PC-3 (cell line): ENCODE measurements around the gene ARHGAP15.

ENCODE experiments used
- EZH2 ChIP-seq: fragments of 300-600 bp; sonication (generic); IDR thresholded peaks from one replicate; pipeline ENCODE4 v1.6.1; 2017; ENCODE audit warnings: antibody characterized with exemption, mild to moderate bottlenecking, low read length; ENCODE audit not compliant: unreplicated experiment
- EZH2phosphoT487 ChIP-seq: fragments of 300-600 bp; sonication (generic); IDR thresholded peaks from 2 replicates; pipeline ENCODE4 v1.6.1; 2018; ENCODE audit warnings: mild to moderate bottlenecking, antibody characterized with exemption, low read length, borderline replicate concordance
- TF ChIP-seq, protein P1 (sequence below): fragments of 300-600 bp; sonication (generic); conservative IDR thresholded peaks from 2 replicates; pipeline ENCODE4 v1.5.1; 2017; ENCODE audit warnings: antibody characterized with exemption, low read depth, mild to moderate bottlenecking, low read length

GRCh38 chr2:143255086-143255485, 125.9 kb downstream of the ARHGAP15 start:
- no peak for TF ChIP-seq EZH2
- TF ChIP-seq, protein P1, sequence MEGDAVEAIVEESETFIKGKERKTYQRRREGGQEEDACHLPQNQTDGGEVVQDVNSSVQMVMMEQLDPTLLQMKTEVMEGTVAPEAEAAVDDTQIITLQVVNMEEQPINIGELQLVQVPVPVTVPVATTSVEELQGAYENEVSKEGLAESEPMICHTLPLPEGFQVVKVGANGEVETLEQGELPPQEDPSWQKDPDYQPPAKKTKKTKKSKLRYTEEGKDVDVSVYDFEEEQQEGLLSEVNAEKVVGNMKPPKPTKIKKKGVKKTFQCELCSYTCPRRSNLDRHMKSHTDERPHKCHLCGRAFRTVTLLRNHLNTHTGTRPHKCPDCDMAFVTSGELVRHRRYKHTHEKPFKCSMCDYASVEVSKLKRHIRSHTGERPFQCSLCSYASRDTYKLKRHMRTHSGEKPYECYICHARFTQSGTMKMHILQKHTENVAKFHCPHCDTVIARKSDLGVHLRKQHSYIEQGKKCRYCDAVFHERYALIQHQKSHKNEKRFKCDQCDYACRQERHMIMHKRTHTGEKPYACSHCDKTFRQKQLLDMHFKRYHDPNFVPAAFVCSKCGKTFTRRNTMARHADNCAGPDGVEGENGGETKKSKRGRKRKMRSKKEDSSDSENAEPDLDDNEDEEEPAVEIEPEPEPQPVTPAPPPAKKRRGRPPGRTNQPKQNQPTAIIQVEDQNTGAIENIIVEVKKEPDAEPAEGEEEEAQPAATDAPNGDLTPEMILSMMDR: no peak
- TF ChIP-seq EZH2phosphoT487: no peak
